IPS-18a (cell line): Measurements from ENCODE around the gene UBE4B.

Experiments
- H3K27ac ChIP-seq: one replicate; pipeline ENCODE4 v1.5.1; 2013; ENCODE audit warnings: low read length
- H3K27me3 ChIP-seq: one replicate; pipeline ENCODE4 v1.6.1; 2013; ENCODE audit warnings: mild to moderate bottlenecking, low read length; ENCODE audit not compliant: control insufficient read depth, insufficient read depth
- H3K36me3 ChIP-seq: one replicate; pipeline ENCODE4 v1.6.1; 2013; ENCODE audit warnings: low read depth, low read length; ENCODE audit not compliant: control insufficient read depth
- H3K4me1 ChIP-seq: one replicate; pipeline ENCODE4 v1.6.1; 2013; ENCODE audit warnings: low read depth, low read length; ENCODE audit not compliant: control insufficient read depth
- H3K4me3 ChIP-seq: one replicate; pipeline ENCODE4 v1.5.1; 2013; ENCODE audit warnings: low read length
- H3K9ac ChIP-seq: one replicate; pipeline ENCODE4 v1.6.1; 2013; ENCODE audit warnings: mild to moderate bottlenecking, low read length, moderate library complexity
- H3K9me3 ChIP-seq: one replicate; pipeline ENCODE4 v1.6.1; 2013; ENCODE audit warnings: low read depth, low read length; ENCODE audit not compliant: control insufficient read depth

UBE4B gene

DNA sequence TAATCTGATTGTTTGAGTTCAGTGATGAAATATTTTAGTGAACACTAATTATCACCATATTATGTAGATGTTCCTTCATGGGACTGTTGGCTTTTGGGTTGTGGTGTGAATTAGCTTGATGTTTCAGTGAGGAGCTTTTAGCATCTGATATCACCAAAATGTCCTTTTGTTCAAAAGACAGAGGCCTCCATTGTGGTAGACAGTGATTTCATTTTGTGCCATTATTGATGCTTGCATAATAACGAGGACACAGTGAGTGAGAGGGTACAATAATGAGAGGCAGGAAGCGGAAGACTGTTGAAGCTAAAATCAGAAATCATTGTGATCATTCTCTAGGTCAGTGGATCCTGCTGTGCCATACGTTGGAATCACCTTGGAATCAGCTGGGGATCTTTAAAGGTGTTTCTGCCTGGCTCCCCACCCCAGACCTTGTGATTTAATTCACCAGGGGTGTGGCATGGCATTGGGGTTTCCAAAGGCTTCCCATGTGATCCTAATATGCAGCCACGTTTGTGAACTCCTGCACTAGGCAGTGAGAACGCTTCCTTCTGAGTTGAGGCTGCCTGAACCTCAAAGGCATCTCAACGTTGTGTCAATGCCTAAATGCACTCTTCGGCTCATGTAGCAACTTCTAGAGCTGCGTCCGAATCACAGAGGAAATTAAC is 95.5 kb downstream of the UBE4B start:
- Histone ChIP-seq H3K36me3 (peaks cover 38% of the 10 kb centered on the region), H3K4me3 (no peak overlapping the region), H3K9me3 (no peaks in the 10 kb centered on the region), H3K4me1 (no peaks in the 10 kb centered on the region), H3K27me3 (no peaks in the 10 kb centered on the region), H3K27ac (no peak overlapping the region), H3K9ac (no peak overlapping the region)

DNA sequence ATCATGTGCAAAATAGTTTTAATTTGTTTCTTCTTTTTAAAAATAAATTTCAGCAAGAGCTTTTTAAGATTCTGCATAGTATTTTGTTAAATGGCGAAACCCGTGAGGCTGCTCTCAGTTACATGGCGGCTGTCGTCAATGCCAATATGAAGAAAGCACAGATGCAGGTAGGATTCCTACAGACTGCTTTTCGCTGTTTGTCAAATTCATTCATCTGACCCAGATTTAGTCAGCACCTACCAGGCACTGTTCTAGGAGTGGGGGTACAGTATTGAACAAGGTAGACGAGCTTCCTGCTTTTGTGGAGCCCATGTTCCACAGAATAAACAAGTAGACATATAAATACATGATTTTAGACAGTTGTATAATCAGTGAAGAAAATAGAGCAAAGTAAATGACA is 99.6 kb downstream of the UBE4B start:
- Histone ChIP-seq H3K27ac (no peak overlapping the region), H3K9ac (no peak overlapping the region), H3K36me3 (peaks cover 45% of the 10 kb centered on the region), H3K4me3 (no peak overlapping the region), H3K27me3 (no peaks in the 10 kb centered on the region), H3K4me1 (no peaks in the 10 kb centered on the region), H3K9me3 (no peaks in the 10 kb centered on the region)

DNA sequence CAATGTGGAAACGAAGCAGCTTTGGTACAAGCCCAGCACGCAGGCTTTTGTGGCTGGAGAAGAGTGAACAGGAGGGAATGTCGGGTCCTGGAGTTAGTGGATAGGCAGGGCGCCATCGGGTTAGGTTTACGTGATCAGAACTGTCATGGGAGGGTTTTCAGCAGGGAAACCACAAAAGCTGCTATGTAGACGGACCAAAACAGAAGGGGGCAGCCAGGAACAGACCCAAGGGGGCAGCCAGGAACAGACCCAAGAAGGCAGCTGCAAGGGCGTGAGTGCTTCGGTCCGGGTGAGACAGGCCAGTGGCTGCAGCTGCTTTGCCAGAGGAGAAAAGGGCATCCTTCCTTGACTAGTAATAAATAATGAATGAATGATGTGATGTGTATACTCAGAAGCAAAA is 100.1 kb downstream of the UBE4B start:
- Histone ChIP-seq H3K9ac (no peak overlapping the region), H3K36me3 (peaks cover 43% of the 10 kb centered on the region), H3K27me3 (no peaks in the 10 kb centered on the region), H3K9me3 (no peaks in the 10 kb centered on the region), H3K4me1 (no peaks in the 10 kb centered on the region), H3K4me3 (no peak overlapping the region), H3K27ac (no peak overlapping the region)

DNA sequence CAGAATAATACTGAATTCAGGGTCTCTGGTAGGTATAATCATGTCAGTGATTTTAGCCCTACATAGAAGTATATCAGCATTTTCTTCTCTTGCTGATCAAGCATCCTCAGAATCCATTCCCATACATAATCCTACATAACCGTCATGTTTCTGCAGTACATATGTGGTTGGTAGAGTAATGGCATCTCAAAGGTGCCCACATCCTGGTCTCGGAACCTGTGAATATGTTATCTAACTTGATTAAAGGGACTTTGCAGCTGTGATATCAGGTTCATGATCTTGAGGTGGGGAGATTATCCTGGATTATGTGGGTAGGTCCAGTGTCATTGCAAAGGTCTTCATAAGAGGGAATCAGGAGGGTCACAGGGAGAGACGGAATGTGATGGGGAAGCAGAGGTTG is 108.2 kb downstream of the UBE4B start:
- Histone ChIP-seq H3K9ac (no peak overlapping the region), H3K36me3 (peaks cover 26% of the 10 kb centered on the region), H3K27me3 (no peaks in the 10 kb centered on the region), H3K4me1 (no peaks in the 10 kb centered on the region), H3K4me3 (no peak overlapping the region), H3K9me3 (no peaks in the 10 kb centered on the region), H3K27ac (no peak overlapping the region)

DNA sequence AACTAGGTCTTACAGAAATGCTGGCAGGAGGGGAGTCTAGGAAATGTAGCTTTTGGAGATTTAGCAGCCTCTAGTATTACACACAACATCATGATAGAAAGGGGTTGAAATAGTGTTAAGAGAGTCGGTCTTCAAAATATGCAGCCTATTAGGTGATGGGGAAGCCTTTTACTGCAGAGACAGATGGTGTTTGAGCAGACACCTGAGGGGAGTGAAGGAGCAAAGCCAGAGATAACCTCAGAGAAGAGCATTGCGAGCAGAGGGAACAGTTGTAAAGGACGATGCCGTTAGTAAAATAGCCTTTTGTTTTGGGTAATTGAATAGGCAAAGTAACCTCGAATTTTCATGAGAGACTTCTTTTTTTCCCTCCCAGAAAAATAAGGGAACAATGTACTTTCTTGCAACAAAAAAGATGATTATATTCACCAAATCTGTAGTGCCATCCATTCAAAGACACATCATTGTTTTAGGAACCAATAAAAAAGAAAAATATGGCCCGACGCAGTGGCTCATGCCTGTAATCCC is 111.3 kb downstream of the UBE4B start:
- Histone ChIP-seq H3K4me3 (no peak overlapping the region), H3K9ac (no peak overlapping the region), H3K36me3 (peaks cover 23% of the 10 kb centered on the region), H3K27ac (no peak overlapping the region), H3K9me3 (no peaks in the 10 kb centered on the region), H3K27me3 (no peaks in the 10 kb centered on the region), H3K4me1 (no peaks in the 10 kb centered on the region)

DNA sequence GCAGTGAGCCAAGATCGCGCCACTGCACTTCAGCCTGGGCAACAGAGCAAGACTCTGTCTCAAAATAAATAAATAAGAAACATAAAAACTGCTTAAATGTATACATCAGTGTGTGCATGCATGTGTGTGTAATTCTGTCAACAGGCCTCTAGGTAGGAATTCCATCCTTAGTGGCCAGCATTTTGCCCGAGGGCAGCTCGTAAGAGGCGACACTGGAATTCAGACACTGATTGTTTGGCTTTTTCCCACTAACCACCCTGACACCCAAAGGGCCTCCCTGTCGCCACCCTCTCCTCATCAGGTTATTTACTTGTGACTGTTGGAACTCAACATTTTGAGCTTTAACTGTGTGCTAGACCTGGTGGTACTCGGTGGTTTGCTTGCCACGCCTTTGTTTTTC is 113.6 kb downstream of the UBE4B start:
- Histone ChIP-seq H3K4me1 (no peaks in the 10 kb centered on the region), H3K36me3 (peaks cover 18% of the 10 kb centered on the region), H3K27ac (no peak overlapping the region), H3K4me3 (no peak overlapping the region), H3K9me3 (no peaks in the 10 kb centered on the region), H3K27me3 (no peaks in the 10 kb centered on the region), H3K9ac (no peak overlapping the region)

DNA sequence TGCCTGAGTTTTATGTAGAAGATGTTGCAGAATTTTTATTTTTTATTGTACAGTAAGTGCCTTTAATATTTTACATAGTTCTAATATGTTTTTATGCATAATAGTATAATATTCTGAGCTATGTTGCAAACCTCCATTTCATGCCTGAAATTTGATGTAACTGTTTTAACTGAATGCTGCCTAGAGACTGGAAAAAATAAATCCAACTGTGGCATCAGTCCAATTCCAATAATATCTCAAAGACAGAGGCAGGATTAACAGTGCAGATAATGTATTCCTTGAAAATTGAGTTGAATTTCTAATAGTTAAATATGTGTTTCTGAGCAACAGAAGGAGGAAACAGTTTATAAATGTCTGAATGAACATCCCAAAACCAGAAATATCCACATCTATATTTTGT is 116.5 kb downstream of the UBE4B start:
- H3K9me3 ChIP-seq: no peaks in the 10 kb centered on the region
- H3K4me3 ChIP-seq: no peak overlapping the region
- no peak overlapping the region for H3K27ac ChIP-seq
- no peak overlapping the region for H3K9ac ChIP-seq
- H3K27me3 ChIP-seq: no peaks in the 10 kb centered on the region
- no peaks in the 10 kb centered on the region for H3K4me1 ChIP-seq
- peaks cover 20% of the 10 kb centered on the region for H3K36me3 ChIP-seq

DNA sequence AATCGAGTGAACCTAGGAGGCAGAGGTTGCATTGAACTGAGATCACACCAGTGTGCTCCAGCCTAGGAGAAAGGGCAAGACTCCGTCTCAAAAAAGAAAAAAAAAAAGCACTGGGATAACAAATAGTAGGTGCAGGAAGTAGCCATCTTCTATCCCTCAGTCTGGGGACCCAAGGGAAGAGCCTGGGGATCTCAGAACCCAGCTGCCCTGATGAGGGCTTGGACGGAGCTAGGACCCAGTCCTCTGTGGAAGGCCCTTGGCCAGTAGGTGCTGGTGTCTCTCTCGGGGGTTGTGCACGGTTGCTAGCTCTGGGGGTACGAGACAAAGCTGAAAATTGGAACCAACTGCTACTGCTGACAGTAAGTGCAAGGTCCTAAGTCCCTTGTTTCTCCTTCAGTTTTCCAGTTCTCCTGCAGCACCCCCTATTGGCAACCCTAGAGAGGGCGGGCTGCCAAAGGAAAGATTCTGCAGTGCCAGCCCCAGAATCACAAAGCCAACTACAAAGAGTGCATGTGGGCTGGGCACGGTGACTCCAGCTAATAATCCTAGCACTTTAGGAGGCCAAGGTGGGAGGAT is 120.0 kb downstream of the UBE4B start:
- H3K4me1 ChIP-seq: no peaks in the 10 kb centered on the region
- H3K27ac ChIP-seq: no peak overlapping the region
- peaks cover 12% of the 10 kb centered on the region for H3K36me3 ChIP-seq
- H3K9me3 ChIP-seq: no peaks in the 10 kb centered on the region
- no peaks in the 10 kb centered on the region for H3K27me3 ChIP-seq
- no peak overlapping the region for H3K9ac ChIP-seq
- no peak overlapping the region for H3K4me3 ChIP-seq

DNA sequence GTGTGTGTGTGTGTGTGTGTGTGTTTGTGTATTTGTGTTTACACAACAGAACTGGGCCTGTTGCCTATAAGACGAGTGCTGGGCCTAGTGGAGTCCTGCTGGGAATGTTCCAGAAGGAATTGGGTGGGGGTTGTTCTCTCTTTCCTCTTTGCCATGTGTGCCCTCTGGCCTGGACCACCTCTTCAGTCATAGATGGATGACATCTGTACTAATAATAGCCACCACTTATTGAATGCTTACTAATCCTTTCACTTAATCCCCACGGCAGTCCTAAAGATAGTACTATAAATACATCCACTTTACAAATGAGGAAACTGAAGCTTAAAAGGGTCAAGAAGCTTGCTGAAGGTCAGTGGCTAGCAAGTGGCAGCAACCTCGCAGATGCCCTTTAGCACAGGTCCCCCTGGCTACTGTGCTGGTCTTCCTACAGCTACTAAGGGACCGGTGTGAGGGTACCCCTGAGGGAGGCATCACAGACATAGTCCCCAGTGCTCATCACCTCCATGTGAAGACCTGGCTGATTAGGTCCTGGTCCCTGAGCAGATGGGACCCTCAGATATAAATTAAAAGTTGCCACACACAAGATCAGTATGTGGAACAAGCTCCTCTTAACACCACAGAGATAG is 122.4 kb downstream of the UBE4B start:
- no peaks in the 10 kb centered on the region for H3K27me3 ChIP-seq
- H3K36me3 ChIP-seq: peaks cover 16% of the 10 kb centered on the region
- no peaks in the 10 kb centered on the region for H3K9me3 ChIP-seq
- no peak overlapping the region for H3K9ac ChIP-seq
- no peak overlapping the region for H3K4me3 ChIP-seq
- H3K4me1 ChIP-seq: no peaks in the 10 kb centered on the region
- H3K27ac ChIP-seq: no peak overlapping the region

DNA sequence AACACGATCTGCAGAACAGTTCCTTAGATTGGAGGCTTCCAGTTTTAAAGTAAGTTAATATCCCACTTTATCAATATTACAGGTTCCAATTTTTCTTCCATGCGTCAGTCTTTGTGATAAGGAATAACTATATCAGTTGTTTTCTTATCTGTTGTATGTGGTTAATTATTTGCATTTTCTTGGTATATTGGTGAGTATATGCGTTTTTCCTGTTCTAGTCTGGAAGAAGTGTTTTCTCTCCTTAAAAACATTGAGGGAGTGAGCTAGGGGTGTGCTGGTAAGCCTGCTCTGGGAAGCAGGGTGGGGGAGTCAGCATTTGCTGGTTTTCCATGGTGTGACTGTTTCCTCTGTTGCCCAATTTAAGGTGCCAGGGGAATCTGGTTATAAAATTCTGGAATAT is 127.4 kb downstream of the UBE4B start:
- Histone ChIP-seq H3K27me3 (no peaks in the 10 kb centered on the region), H3K9me3 (no peaks in the 10 kb centered on the region), H3K27ac (no peak overlapping the region), H3K4me3 (no peak overlapping the region), H3K9ac (no peak overlapping the region), H3K36me3 (peaks cover 30% of the 10 kb centered on the region), H3K4me1 (no peaks in the 10 kb centered on the region)

DNA sequence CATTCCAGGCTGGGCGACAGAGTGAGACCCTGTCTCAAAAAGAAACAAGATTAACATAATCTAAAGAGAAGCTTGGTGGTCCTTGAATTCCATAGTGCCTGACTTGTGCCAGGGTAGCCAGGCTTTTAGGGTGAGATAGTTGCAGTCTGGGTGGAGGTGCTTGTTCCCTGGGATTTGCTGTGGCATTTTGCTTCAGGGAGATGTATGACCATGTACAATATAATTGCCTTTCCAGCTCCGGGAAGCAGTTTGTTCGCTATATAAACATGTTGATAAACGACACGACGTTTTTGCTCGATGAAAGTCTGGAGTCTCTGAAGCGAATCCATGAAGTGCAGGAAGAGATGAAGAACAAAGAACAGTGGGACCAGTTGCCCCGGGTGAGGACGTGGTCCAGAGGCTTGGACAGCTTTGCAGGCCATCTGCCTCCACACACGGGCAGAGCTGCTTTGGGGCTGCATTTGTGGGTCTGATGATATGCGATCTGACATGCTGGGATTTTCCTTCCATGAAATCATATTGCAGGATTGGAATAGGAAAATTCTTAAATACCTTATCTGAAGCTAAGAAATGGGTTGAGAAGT is 128.2 kb downstream of the UBE4B start:
- H3K27me3 ChIP-seq: no peaks in the 10 kb centered on the region
- no peak overlapping the region for H3K9ac ChIP-seq
- H3K36me3 ChIP-seq: peaks cover 33% of the 10 kb centered on the region
- H3K4me1 ChIP-seq: no peaks in the 10 kb centered on the region
- H3K4me3 ChIP-seq: no peak overlapping the region
- no peak overlapping the region for H3K27ac ChIP-seq
- H3K9me3 ChIP-seq: no peaks in the 10 kb centered on the region
